ENCODE measurements around the gene NDUFA11.
"Not testable (repeated sequence)": the region's sequence is repeated elsewhere in the genome, so short reads cannot be mapped to it uniquely, and the experiment has no call there.

NDUFA11 gene

GRCh38 chr19:5890099-5890498 is 13.5 kb downstream of the NDUFA11 start:
- DNase-seq (ENCODE audit: low read depth, low spot score): no peak

DNA sequence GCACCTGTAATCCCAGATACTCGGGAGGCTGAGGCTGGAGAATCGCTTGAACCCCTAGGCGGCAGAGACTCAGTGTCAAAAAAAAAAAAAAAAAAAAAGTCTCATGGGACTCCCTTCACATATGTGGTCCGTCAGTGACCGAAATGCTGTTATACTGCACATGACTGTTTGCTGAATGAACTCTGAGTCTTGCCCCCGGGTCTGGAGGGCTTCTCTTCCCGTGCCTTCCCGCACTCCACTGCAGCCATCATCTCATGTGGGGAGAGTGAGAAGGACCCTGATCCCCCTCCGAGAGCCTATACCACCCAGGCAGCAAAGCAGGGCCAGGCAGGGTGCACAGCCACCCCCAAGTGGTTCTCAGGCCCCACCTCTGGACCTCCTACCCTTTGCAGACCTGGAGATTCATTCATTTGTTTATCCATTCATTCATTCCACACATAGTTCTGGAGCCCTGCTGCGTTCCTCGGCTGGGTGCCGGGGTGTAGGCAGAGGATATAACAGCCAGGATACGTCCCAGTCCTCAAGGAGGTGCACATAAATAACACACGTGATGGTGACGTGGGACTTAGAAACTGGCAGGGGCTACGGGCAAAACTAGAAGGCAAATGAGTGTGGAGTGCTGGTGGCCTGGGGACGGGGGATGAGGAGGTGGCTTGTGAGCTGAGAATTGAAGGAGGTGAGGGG is 14.2 kb downstream of the NDUFA11 start:
- peak; percentile 52 for DNase-seq (ENCODE audit: low read depth, low spot score)

- DNase-seq (ENCODE audit: low read depth, low spot score): not testable (repeated sequence)
Measured at GRCh38 chr19:5884065-5884811, 19.4 kb downstream of the NDUFA11 start.

DNA sequence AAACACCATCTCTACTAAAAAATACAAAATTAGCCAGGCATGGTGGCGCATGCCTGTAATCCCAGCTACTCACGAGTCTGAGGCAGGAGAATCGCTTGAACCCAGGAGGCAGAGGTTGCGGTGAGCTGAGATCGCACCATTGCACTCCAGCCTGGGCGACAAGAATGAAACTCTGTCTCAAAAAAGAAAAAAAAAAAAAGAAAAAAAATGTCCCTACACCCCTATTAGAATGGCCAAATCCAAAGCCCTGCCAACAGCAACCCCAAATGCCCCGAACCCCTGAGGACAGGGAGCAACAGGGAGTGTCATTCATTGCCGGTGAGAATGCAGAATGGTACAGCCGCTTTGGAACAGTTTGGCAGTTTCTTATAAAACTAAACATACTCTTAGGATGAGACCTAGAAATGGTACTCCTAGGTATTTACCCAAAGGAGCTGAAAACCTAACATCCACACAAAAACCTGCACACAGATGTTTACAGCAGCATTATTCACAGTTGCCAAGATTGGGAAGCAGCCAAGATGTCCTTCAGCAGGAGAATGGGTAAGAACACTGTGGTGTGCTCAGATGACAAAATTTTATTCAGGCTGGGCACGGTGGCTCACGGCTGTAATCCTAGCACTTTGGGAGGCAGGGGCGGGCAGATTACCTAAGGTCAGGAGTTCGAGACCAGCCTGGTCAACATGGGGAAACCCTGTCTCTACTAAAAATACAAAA is 20.3 kb downstream of the NDUFA11 start:
- not testable (repeated sequence) for DNase-seq (ENCODE audit: low read depth, low spot score)

DNA sequence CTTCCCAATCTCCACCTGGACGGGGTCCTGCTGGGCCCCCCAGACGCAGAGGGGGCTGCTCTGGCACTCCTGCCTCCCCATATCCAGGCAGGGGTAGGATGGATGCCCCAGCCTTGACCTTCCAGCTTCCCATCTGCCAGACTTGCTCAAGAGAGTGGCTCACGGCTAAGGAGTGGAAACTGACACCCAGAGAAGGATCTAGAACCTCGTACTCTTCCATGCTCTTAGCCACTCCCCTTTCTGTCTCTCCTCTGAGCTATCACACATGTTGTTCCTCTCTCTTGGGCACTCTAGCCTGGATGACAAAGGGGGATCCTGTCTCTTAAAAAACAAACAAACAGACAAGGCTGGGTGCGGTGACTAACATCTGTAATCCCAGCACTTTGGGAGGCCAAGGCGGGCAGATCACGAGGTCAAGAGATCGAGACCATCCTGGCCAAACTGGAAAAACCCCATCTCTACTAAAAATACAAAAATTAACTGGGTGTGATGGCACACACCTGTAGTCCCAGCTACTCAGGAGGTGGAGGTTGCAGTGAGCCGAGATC is 21.1 kb downstream of the NDUFA11 start:
- no peak for DNase-seq (ENCODE audit: low read depth, low spot score)

- DNase-seq (ENCODE audit: low read depth, low spot score): no peak
Measured at GRCh38 chr19:5881543-5882299, 21.9 kb downstream of the NDUFA11 start.

DNA sequence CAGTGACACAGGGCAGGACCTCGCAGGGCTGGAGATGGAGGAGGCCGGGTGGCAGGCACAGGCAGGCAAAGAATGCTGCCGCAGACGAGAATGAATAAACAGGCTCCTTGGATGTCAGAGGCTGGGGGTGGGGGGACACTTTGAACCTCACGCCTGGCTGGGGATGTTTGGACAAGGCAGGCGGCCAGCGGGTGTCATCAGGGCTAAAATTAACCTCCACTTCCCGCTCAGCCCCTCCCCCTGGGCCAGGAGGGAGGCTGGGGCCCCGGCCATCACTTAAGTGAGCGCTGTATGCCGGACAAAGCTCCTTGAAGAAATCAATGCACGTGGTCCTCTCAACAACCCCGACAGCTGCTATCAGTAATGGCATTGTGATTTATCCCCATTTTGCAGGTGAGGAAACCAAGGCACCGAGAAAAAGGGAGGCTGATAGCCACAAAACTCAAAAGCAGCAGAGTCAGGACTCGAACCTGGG is 22.9 kb downstream of the NDUFA11 start:
- peak; percentile 72 for DNase-seq (ENCODE audit: low read depth, low spot score)

GRCh38 chr19:5880196-5880595 is 23.4 kb downstream of the NDUFA11 start:
- no peak for DNase-seq (ENCODE audit: low read depth, low spot score)

- DNase-seq (ENCODE audit: low read depth, low spot score): no peak
Measured at GRCh38 chr19:5877882-5878281, 25.7 kb downstream of the NDUFA11 start.

- no peak for DNase-seq (ENCODE audit: low read depth, low spot score)
Measured at GRCh38 chr19:5877427-5877826, 26.2 kb downstream of the NDUFA11 start.

- DNase-seq (ENCODE audit: low read depth, low spot score): not testable (repeated sequence)
Measured at GRCh38 chr19:5874496-5874895, 29.1 kb downstream of the NDUFA11 start.

DNA sequence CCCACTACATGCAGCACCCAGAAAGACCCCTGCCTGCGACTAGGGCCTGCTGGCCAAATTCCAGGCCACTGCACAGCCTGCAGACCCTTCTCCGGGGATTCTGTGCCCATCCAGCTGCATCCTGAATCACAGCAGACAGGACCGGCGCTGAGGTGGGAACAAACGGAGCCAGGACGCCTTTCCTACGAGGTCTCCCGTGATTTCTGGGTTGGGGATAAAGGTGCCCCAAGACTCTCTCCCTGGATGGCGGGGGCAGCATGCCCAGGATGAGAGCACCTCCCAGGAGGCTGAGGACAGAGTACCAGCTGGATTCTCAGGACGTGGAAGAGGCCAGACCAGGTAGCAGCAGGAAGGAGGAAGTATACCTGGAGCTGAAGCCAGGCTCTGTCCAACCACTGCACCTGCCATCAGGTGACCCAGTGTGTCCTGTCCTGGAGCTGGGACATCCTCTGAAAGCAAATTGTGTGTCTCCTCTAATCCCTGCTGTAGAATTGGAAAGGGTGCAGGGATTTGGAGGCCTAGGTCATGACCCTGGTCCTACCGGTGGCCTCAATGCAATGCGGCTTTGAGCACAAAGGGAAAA is 29.9 kb downstream of the NDUFA11 start:
- DNase-seq (ENCODE audit: low read depth, low spot score): no peak

DNA sequence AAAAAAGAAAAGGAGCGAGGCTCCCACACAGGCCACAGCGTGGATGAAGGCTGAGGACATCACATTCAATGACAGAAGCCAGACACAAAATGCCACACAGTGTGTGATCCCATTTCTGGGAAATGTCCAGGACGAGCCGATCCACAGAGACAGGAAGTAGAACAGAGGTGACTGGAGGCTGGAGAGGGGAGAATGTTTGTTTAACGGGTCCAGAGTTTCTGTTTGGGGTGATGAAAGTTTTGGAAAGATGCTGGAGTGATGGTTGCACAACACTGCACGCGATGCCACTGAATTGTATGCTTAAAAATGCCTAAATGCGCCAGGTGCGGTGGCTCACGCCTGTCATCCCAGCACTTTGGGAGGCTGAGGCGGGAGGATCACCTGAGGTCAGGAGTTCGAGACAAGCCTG is 32.6 kb downstream of the NDUFA11 start:
- no peak for DNase-seq (ENCODE audit: low read depth, low spot score)

- no peak for DNase-seq (ENCODE audit: low read depth, low spot score)
Measured at GRCh38 chr19:5867201-5868136, 36.1 kb downstream of the NDUFA11 start.

GRCh38 chr19:5865772-5866171 is 37.8 kb downstream of the NDUFA11 start:
- DNase-seq (ENCODE audit: low read depth, low spot score): no peak

DNA sequence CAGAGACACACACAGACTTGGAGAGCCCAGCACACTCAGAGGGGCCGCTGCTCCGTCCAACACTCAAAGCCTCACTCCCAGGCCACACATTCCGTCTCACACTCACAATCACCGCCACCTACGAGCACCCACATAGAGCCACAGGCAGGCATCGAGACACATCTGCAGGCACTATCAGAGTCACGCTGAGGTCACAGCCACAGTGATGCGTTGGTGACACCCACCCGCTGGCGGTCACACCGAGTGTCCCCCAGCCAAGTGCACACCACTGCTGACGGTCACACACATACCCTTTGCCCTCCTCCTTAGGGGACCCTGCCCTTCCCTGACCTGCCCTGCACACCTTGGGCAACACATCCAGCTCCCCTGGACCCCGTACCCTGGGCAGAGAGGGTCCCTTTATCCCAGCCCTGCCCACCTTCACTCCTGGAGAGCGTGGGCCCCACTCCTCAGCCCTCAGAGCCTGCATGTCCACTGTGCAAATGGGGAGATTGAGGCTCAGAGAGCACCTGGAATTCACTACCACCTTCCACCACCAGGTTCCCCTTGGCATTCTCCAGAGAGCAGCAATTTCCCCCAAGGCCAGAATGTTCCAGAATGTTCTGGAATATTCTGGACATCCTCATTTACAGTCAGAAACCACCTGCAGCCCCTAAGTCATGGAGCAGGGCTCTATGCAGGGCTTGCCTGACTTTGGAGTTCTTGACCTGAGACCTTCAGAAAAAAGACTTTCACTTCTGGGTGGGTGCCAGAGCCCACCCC is 38.7 kb downstream of the NDUFA11 start:
- no peak for DNase-seq (ENCODE audit: low read depth, low spot score)

DNA sequence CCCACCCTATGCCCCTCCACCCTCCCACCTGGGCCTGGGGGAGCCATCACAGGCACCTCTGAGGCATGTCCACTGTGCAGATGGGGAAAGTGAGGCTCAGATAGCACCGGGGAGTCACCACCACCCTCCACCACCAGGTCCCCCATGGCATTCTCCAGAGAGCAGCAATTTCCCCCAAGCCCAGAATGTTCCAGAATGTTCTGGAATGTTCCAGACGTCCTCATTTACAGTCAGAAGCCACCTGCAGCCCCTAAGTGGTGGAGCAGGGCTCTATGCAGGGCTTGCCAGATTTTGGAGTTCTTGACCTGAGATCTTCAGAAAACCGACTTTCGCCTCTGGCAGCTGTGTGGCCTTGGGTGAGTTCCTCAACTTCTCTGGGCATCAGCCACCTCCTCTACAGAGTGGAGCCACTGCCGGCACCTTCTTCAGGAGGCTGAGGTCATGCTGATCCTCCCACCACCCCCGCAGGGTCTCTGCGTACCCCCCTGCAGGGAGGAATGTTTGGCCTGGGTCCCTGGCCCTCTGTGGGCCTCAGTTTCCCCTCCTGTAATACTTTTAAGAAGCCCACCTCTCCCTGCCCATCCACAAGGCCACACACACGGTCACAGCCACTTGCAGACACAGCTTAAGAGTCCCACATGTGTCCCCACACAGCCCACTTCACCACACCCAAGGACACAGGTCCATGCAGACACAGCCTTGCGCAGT is 39.4 kb downstream of the NDUFA11 start:
- DNase-seq (ENCODE audit: low read depth, low spot score): no peak

- no peak for DNase-seq (ENCODE audit: low read depth, low spot score)
Measured at GRCh38 chr19:5863030-5863665, 40.4 kb downstream of the NDUFA11 start.

All from ELF-1 (cell line).